ENCODE data around the gene PHKB.

The PHKB gene

DNA sequence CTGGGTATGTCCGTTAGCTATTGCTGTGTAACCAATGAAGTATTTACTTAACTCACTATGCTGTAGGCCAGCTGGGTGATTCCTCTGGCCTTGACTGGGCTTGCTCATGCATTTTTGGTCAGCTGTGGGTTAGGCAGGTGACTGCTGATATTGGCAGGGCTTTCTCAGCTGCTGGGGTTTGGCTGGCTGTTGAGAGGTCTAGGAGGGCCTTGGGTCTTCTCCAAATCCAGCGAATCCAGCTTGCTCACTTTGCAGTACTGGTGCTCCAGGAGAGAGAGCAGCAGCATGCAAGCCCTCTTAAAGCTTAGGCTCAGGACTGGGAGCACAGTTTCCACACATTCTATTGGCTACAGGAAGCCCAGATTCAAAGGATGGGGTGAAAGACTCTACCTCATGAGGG lies 270.1 kb downstream of the PHKB start:
- DNase-seq (ENCODE audit: low spot score), result no peak

GRCh38 chr16:47732122-47732521 lies 271.0 kb downstream of the PHKB start:
- DNase-seq (ENCODE audit: low spot score), result no peak

GRCh38 chr16:47732523-47733111 lies 271.5 kb downstream of the PHKB start:
- DNase-seq (ENCODE audit: low spot score), result peak; percentile 4

DNA sequence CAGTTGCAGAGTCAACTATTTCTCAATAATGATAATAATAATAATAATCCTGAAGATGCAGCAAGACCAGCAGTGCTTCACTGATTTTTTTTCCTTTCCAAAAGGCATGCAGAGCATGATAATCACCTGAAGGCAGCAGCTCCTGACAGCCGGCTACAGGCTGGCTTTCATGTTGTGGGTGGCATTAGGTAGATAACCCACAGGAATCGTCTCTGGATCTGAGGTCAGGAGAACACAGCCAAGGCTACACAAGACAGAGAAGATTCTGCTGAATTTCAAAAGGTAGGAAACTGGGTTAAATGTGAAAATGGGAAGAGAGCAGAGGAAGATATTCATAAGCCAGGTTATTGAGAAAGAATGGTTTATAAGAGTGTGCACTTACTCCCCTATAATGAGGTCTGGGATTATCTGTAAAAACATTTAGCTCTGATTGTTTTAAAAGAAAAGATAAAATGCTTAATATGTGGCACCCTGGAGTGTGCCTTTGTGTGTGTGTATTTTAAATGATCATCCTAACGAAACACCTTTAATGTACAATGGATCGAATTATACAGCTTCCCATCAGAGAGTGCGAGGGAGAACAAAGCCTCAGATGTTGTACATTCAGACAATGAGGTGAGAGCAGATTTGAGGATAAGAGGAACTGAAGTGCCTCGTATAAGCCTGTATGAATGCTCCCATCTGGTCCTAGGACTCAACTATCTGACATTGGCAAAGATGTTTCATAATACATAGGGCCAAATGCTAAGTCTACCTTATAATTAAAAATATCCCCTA lies 273.1 kb downstream of the PHKB start:
- DNase-seq (ENCODE audit: low spot score), result no peak

- no peak for DNase-seq (ENCODE audit: low spot score)
These were observed 274.0 kb downstream of the PHKB start for GRCh38 chr16:47734987-47735594.

DNA sequence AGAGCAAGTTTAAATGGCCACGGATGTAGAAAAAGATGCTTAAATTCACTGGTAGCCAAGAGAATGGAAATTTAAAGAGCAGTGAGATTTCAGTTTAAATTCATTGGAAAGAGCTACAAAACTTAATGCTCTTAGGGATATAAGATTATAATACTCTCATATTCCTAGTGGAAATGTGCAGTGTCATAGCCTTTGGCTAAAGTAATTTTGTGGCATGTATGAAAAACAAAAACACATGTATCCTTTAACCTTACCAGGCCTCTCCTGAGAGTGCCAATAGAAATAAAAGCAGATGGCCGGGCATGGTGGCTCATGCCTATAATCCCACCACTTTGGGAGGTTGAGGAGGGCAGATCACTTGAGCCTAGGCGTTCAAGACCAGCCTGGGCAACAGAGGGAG lies 289.2 kb downstream of the PHKB start:
- DNase-seq (ENCODE audit: low spot score), result no peak

All from COLO829 (cell line).